GM21515 (cell line): ENCODE results near the gene HIRA.
A peak's percentile ranks its signal among the peaks of the same experiment; 100 is the strongest.
"Not testable (repeated sequence)": the region's sequence is repeated elsewhere in the genome, so short reads cannot be mapped to it uniquely, and the experiment has no call there.

Experiments
- ATAC-seq: cut with Tn5 transposase; IDR thresholded peaks from one replicate; pipeline ENCODE4 v1.9.1; 2021; ENCODE audit not compliant: unreplicated experiment

HIRA gene

DNA sequence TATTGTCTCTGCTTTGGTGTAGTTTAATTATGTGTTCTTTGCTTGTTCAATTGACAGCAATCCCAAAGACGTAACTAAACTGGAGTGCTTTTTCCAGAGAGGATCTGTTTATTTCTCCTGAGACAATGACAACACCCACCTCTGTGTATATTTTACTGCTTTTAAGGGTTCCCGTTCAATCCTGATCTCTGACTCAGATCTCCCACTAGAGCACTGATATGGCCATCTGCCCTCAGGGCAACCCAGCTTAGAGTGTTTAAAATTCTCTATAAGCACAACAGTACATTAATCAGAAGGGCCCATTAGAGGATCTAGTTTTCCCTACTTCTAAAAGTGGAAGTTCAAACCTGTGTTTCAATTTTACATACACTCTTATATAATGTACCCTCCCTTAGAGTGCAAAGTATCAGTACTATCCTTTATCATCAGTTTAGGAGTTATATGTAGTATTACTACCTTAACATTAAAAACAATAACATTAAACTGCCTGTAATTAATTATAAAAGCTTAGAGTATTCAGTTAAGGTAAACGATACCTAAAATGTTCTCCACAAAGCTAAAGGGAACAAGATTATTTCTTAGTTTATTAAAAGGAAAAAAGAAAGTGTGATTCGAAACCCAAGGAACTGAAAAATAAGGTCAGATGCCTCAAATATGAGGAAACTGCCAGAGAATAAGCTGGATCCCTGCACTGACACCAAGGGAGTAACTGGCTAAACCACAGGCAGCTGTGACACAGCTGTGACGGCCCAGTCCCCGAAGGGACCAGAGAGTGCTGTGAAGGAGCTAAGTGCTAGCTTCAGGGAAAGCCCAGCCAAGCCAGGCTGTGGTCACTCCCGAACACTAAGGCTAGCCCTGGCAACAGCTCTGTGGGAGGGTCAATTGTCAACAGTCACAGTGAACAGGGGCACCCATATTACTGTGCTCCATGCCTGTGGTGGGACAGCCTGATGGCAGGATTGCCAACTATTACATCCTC is 32.2 kb upstream of the HIRA start:
- ATAC-seq: no peak

GRCh38 chr22:19463008-19463407 is 31.5 kb upstream of the HIRA start:
- no peak for ATAC-seq

DNA sequence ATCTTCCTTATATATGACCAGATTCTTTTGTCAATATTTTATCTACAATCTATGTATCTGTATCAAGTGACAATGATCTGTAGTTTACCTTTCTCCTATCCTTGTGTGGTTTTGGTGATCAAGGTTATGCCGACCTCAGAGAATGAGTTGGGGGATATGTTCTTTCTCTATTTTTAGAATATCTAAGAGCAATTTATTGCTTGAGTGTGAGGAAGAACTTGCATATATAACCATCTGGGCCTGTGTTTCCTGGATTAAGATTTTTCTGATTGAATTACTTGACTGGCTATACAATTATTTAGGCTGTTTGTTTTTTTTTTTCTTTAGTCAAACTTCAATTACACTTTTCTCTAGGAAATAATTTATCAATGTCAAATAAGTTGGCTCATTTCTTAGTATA is 30.0 kb upstream of the HIRA start:
- ATAC-seq: no peak

GRCh38 chr22:19460036-19460435 is 28.5 kb upstream of the HIRA start:
- no peak for ATAC-seq

DNA sequence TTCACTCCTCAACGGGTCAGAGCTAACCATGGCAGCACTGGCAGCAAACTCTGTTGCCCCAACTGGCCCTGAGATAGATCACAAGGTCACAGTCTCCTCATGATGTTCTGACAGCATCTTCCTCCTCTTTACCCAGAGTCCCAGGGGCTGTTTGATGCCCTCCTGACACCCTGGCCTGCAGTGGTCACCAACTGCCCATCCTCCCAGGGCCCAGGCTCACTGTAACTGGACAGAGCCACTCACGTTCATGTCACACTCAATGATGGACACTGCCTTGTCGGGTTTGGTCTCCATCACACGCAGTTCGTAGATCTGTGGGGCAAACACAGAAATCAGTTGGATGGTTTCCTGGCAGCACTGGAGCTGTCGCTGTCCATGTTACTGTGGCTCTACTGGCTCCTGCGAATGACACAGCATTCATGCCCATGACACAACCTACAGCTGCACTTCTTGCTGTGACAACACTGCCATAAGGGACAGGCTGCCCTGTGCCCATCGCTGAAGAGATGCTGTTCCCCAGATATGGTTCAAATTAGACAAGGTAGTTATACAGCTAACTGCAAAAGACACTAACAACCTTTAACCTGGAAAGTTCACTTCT is 26.4 kb upstream of the HIRA start:
- no peak for ATAC-seq

DNA sequence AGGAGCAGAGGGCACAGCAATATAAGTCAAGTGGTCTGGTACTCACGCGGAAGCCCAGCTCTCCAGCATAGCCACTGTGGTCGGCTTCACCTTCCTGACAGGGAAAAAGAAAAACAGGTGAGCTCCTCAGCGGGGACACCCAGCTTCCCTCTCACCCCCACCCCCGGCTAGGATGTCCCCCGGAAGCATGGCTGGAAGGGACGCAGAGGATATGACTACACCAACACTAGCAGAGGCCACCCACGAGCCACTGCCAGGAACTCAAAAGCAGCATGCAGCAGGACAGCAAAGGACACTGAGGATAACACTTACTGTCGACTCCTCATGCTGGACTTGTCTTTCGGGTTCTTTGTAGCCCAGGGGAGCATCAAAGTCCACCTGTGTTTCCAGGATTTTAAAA is 25.0 kb upstream of the HIRA start:
- ATAC-seq: no peak

DNA sequence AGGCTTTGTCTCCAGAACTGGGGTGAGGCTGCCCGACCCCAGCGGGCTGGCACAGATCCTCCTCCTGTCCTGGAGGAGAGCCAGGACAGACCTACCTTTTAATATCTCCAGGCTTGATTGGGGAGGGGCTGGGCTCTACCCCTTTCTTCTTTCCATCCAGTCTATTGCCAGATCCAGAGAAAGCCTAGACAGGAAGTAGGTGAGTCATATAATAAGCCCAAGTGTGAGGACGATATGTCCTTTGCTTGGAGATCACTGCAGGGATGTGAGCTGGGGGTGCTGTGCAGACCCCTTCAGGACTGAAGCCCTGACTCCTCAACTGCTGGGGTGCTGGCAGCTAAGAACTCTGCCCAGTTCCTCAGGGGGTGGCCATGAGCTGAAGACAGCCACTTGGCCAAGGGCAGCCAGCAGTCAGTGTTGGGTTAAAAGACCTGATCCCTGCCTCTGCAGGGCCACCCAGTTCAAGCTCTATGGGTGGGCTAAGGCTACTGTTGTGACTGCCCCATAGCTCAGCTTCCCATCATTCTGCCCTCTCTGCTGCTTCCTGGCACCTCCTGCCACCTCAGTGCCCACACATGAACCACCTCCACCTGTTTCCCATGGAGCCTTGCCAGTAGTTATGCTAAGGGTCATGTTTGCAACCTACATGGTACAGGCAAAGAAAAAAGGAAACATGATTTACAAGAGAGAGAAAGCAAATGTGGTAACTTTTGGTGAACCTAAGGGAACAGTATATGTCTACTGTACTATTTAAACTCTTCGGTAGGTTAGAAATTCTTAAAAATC is 24.2 kb upstream of the HIRA start:
- ATAC-seq: no peak

DNA sequence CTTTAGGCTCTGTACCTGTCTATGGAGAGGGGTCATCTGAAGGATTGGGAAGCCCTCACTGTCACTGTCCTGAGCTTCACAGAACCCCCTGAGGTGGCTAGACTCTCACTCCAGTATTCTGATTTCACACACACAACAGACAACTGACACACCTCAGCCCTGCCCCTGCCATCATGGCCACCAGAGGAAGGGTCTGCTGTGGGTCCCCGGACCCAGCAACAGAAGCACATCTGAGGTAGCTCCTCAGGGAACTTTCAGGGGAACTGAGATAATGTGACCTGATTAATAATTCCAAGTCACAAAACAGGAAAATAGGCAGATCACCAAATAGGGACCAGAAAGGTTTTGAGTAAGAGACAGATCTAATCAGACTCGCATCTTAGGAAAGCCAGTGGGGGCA is 23.5 kb upstream of the HIRA start:
- no peak for ATAC-seq

DNA sequence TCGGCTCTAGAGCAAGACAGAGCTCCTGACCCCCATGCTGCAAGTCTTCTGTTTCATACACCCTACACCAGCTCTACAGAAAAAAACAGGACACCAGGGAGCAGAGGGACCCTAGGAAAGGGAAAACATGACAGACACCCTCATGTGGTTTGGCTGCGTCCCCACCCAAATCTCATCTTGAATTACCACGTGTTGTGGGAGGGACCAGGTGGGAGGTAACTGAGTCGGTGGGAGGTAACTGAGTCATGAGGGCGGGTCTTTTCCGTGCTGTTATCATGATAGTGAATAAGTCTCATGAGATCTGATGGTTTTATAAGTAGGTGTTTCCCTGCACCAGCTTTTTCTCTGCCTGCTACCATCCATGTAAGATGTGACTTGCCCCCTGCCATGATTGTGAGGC is 22.6 kb upstream of the HIRA start:
- ATAC-seq: no peak

DNA sequence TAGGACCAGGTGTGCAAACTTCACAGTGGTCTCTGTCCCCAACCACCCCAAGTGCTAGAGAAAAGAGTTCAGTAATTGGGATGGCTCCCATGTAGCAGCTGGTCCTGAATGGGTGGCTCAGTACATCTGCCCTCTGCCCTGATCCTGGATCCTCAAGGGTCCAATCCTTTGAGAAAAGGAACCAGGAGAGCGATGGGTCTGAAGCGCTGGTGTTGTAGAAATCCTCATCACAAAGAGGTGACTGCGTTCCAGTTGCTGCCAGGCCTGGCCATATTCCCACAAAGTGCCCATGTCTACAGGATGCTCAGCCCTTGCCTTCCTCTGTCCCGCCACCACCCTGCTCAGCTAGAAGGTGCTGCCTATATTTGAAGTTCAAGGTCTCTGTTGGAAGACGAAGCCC is 22.2 kb upstream of the HIRA start:
- no peak for ATAC-seq

DNA sequence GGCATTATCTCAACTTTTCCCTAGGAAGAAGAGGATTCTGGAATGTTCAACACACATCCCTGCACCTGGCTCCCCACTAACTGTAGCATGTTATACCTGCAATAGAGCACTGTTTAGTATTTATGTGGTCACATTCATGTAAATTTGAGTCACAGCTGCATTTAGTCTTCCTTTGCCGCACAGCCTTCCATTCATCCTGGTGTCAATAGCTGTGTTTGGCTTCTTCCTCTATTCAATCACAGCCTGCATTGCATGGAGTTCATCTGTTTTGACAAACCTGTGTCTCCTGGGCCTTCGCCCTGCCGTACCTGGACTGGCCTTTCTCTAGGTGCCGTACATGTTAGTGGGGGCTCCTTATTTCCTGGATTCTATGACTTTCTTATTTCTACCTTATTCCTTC is 20.0 kb upstream of the HIRA start:
- ATAC-seq: no peak

DNA sequence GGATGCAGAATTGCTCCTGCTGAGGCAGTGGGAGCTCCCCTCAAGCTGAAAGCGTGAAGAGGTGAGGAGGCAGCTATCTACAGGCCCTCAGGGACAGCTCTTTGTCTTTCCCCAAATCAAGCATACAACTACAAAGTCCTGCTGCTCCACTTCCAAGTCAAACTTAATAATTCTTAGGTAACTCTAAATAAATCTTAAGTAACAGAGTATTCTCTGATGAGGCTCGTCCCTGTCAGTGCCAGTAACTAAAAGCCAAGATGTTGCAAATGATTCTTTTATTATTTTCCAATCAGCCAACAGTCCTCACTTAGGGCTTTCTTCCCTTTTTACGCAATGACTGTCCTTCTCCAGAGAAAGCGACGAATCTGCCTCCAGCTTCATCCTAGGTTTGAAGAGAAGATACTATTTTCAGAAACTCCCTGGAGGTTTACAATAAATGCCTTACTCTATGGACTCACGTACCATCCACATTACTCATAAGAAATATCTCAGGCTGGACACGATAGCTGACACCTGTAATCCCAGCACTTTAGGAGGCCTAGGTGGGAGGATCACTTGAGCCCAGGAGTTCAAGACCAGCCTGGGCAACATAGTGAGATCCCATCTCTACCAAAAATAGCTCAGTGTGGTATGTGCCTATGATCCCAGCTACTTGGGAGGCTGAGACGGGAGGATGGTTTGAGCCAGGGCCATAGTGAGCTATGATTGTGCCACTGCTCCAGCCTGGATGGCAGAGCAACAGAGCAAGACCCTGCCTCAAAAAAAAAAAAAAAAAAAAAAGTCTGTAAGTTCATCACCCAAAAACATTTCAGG is 19.0 kb upstream of the HIRA start:
- ATAC-seq: no peak

- no peak for ATAC-seq
These were observed 17.9 kb upstream of the HIRA start for GRCh38 chr22:19449422-19449767.

DNA sequence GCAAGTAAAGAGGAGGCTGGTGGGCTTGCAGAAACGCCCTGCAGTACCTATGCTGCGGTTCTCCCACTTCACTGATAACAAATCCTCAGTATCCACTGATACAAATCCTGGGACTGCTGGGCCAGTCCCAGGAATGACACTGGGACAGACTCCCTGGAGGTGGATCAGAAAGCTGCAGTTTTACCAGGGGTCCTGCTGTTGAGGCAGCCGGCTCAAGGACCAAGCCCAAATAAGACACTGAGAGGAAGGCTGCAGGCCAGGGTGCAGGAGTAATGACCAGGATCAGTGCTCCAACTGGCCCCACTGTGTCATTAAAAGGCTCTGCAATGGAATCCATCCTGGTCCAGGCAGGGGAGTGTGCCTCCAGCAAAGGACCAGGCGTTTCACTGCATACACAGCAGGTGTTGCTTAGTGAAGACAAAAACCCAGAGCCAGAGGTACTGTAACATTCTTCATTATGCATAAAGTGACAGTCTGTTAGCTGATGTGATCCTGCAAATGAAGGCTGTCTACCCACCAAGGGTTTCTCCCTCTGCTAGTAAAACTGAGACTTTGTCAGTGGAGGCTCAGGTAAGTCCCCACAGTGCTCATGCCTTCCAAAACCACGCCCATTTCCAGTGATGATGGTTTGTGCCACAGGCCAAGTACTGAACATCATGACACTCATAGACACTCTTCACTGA is 17.3 kb upstream of the HIRA start:
- no peak for ATAC-seq

DNA sequence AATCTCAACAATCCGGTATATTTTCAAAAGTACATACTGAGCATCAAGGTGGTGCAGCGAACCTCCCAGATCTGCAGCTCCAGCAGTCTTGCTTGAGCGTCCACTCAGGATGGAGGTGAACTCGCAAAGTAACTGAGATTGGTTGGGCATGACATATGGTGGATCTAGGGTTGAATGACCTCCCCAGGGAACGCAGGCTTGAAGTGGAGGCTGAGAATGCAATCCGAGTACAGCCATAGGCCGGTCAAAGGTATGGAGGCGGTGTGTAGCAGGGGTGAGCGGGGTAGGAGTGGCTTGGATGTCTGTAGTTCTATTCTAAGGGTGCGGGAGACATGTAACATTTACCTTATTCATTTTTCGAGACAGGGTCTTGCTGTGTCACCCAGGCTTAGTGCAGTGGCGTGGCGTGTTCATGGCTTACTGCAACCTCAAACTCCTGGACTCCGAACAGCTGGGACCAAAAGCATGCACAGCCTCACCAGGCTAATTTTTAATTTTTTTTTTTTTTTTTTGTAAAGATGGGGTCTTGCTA is 16.6 kb upstream of the HIRA start:
- peak; percentile 19 for ATAC-seq

- ATAC-seq: peak; percentile 69
These were observed 16.0 kb upstream of the HIRA start, which contains the start of gene C22orf39 for GRCh38 chr22:19447330-19448075. Gene C22orf39 (minus strand): TSS chr22:19447711. CDS start chr22:19447688, 23 bp downstream.

DNA sequence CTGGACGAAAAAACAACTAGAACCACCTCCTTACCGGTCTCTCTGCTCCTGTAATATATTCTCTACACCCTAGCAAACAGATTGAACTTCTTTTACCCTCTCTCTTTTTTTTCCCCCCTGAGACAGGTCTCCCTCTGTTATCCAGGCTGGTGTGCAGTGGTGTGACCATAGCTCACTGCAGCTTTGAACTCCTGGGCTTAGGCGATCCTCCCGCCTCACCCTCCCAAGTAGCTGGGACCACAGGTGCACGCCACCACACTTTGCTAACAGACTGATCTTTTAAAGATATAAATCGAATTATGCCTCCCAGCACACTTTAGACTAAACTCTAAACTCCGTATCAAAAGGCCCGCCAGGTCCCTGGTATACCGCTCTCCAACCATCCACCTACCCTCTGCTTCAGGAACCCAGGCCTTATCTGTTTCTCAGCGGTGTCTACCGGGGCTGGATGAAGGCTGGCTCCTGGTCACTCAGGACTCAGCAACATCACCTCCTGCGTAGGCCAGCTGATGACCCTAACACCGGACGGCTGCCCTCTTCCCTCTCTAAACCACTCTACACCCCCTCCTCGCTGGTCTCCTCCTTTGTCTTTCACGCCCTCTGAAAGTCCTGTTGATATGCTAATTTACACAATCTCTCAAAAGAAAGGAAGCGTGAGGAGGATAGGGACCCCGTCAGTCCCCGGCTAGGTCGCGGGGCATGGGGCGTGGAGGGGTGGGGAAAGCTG is 15.2 kb upstream of the HIRA start:
- ATAC-seq: peak; percentile 1

- ATAC-seq: not testable (repeated sequence)
These were observed 13.9 kb upstream of the HIRA start for GRCh38 chr22:19445279-19445982.
